ENCODE data around the gene MBNL1.
"Not testable (repeated sequence)": the region's sequence is repeated elsewhere in the genome, so short reads cannot be mapped to it uniquely, and the experiment has no call there.

MBNL1 gene

GRCh38 chr3:152390647-152391046 lies 121.9 kb downstream of the MBNL1 start:
- DNase-seq (ENCODE audit: insufficient read length, low spot score) (no peak), FAIRE-seq (no peak)
- TF ChIP-seq CTCF (IDR thresholded peaks at IDR 0.05; ENCODE audit: insufficient read depth, missing control alignments), result no peak

DNA sequence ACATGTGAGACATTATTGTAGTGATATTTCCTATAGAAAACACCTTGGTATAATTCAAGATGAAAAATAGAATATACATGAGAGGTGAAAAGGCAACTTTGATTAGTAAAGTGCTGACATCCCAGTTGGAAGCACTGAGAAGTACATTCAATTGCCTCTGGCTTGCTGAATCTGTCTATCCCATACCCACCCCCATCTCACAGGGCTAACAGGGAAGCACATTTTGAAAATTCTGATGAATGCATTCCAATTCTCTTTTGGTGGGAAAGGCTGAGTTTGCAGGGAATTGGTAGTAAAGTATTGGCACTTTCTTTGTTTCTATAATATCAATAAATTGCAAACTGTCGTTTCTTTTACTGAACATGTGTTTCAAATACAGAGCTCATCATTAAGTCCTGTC lies 122.9 kb downstream of the MBNL1 start:
- no peak for TF ChIP-seq CTCF (IDR thresholded peaks at IDR 0.05; ENCODE audit: insufficient read depth, missing control alignments)
- FAIRE-seq (no peak), DNase-seq (ENCODE audit: insufficient read length, low spot score) (no peak)

GRCh38 chr3:152392272-152392880 lies 123.6 kb downstream of the MBNL1 start:
- DNase-seq (ENCODE audit: insufficient read length, low spot score) (no peak), FAIRE-seq (no peak)
- no peak for TF ChIP-seq CTCF (IDR thresholded peaks at IDR 0.05; ENCODE audit: insufficient read depth, missing control alignments)

GRCh38 chr3:152394246-152394645 lies 125.5 kb downstream of the MBNL1 start:
- TF ChIP-seq CTCF (IDR thresholded peaks at IDR 0.05; ENCODE audit: insufficient read depth, missing control alignments), result no peak
- FAIRE-seq (no peak), DNase-seq (ENCODE audit: insufficient read length, low spot score) (no peak)

DNA sequence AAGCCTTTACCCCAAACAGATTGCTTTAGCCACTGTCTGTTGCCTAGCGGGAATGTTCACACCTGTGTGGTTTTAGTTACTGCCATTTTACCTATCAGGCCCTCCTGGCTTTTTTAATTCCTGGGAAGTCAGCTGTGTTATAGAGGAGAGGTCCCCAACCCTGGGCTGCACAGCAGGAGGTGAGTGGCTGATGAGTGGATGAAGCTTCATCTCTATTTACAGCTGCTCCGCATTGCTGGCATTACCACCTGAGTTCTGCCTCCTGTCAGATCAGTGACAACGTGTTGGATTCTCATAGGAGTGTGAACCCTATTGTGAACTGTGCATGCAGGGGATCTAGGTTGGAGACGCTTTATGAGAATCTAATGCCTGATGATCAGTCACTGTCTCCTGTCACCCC lies 127.0 kb downstream of the MBNL1 start:
- DNase-seq (ENCODE audit: insufficient read length, low spot score) (no peak), FAIRE-seq (no peak)
- no peak for TF ChIP-seq CTCF (IDR thresholded peaks at IDR 0.05; ENCODE audit: insufficient read depth, missing control alignments)

GRCh38 chr3:152396867-152397266 lies 128.1 kb downstream of the MBNL1 start:
- FAIRE-seq, result no peak
- no peak for TF ChIP-seq CTCF (IDR thresholded peaks at IDR 0.05; ENCODE audit: insufficient read depth, missing control alignments)
- DNase-seq (ENCODE audit: insufficient read length, low spot score), result no peak

- not testable (repeated sequence) for FAIRE-seq; DNase-seq (ENCODE audit: insufficient read length, low spot score)
Observed at GRCh38 chr3:152397348-152397747, 128.6 kb downstream of the MBNL1 start.

GRCh38 chr3:152398495-152398894 lies 129.8 kb downstream of the MBNL1 start:
- no peak for TF ChIP-seq CTCF (IDR thresholded peaks at IDR 0.05; ENCODE audit: insufficient read depth, missing control alignments)
- FAIRE-seq (no peak), DNase-seq (ENCODE audit: insufficient read length, low spot score) (no peak)
